Hepatocyte (in vitro differentiated cells): ENCODE results near the gene TMPRSS4. TPM values are rescaled to one million over a fixed set of nuclear protein-coding genes. Genes with fewer than 3 reads are reported as not detected.

ENCODE experiments used
- DNase-seq: peaks from one replicate; pipeline ENCODE4 v3.0.0-alpha.2; 2016; ENCODE audit warnings: low spot score
- H2AFZ ChIP-seq: fragments of 200-600 bp; sonication (generic); 2 replicates; pipeline ENCODE4 v1.6.0; 2016; ENCODE audit warnings: antibody characterized with exemption, mild to moderate bottlenecking
- H3K27ac ChIP-seq: fragments of 200-600 bp; sonication (generic); 2 replicates; pipeline ENCODE4 v1.5.1; 2016; ENCODE audit warnings: mild to moderate bottlenecking
- H3K27me3 ChIP-seq: fragments of 200-600 bp; sonication (generic); 2 replicates; pipeline ENCODE4 v1.6.1; 2016
- H3K36me3 ChIP-seq: fragments of 200-600 bp; sonication (generic); replicated peaks from 2 replicates; pipeline ENCODE4 v1.5.1; 2016; ENCODE audit warnings: low read depth; ENCODE audit not compliant: insufficient read depth
- H3K4me1 ChIP-seq: fragments of 200-600 bp; sonication (generic); 2 replicates; pipeline ENCODE4 v1.5.1; 2016; ENCODE audit warnings: mild to moderate bottlenecking, moderate library complexity; ENCODE audit not compliant: insufficient read depth
- H3K4me2 ChIP-seq: fragments of 200-600 bp; sonication (generic); 2 replicates; pipeline ENCODE4 v1.6.0; 2016
- H3K4me3 ChIP-seq: fragments of 200-600 bp; sonication (generic); 2 replicates; pipeline ENCODE4 v1.5.1; 2016; ENCODE audit warnings: mild to moderate bottlenecking
- H3K79me2 ChIP-seq: fragments of 200-600 bp; sonication (generic); 2 replicates; pipeline ENCODE4 v1.6.0; 2017; ENCODE audit warnings: mild to moderate bottlenecking
- H3K9me2 ChIP-seq: fragments of 200-600 bp; sonication (generic); replicated peaks from 2 replicates; pipeline ENCODE4 v1.6.0; 2017; ENCODE audit warnings: mild to moderate bottlenecking; ENCODE audit not compliant: insufficient read depth
- H3K9me3 ChIP-seq: fragments of 200-600 bp; sonication (generic); 2 replicates; pipeline ENCODE4 v1.5.1; 2016; ENCODE audit warnings: low read depth, mild to moderate bottlenecking
- H4K20me1 ChIP-seq: fragments of 200-600 bp; sonication (generic); 2 replicates; pipeline ENCODE4 v1.6.0; 2016; ENCODE audit warnings: mild to moderate bottlenecking; ENCODE audit not compliant: insufficient read depth, poor library complexity, severe bottlenecking
- EZH2 ChIP-seq: fragments of 200-600 bp; sonication (generic); IDR thresholded peaks from 2 replicates; pipeline ENCODE4 v1.6.1; 2016; ENCODE audit warnings: antibody characterized with exemption, mild to moderate bottlenecking, borderline replicate concordance
- EZH2phosphoT487 ChIP-seq: fragments of 200-600 bp; sonication (generic); IDR thresholded peaks from one replicate; pipeline ENCODE4 v1.6.1; 2018; ENCODE audit warnings: antibody characterized with exemption, mild to moderate bottlenecking, low read depth, moderate library complexity; ENCODE audit not compliant: unreplicated experiment, severe bottlenecking
- WGBS: methylation state at CpG from one replicate; pipeline ENCODE4 v1.1.6; 2016; ENCODE audit warnings: low lambda C conversion rate; ENCODE audit errors: missing lambda C conversion rate; 5-methylcytosine and 5-hydroxymethylcytosine counted together
- polyA plus RNA-seq: library from polyadenylated mRNA; unstranded; fragments of >200 nt; fragmentation: Nextera tagmentation; extraction: Ambion mirVana; gene quantifications from 2 replicates; pipeline ENCODE4 v1.2.1, GENCODE V29; 2016
- total RNA-seq: library from RNA; depleted of rRNA; stranded (reverse); fragments of >200 nt; gene quantifications from 2 replicates; pipeline ENCODE4 v1.2.3, GENCODE V29; 2014
- TF ChIP-seq, protein P1 (sequence below): fragments of 200-600 bp; sonication (generic); IDR thresholded peaks from 2 replicates; pipeline ENCODE4 v1.5.1; 2016; ENCODE audit warnings: antibody characterized with exemption, mild to moderate bottlenecking; ENCODE audit not compliant: poor library complexity

The TMPRSS4 gene
- total and polyA plus RNA-seq, 2 experiments from 2014 or later: 10.9 to 16.2 TPM

- H3K4me1 ChIP-seq: no peaks in the 10 kb centered on the region
- H3K4me2 ChIP-seq: no peak overlapping the region
- H2AFZ ChIP-seq: no peak overlapping the region
- TF ChIP-seq, protein P1, sequence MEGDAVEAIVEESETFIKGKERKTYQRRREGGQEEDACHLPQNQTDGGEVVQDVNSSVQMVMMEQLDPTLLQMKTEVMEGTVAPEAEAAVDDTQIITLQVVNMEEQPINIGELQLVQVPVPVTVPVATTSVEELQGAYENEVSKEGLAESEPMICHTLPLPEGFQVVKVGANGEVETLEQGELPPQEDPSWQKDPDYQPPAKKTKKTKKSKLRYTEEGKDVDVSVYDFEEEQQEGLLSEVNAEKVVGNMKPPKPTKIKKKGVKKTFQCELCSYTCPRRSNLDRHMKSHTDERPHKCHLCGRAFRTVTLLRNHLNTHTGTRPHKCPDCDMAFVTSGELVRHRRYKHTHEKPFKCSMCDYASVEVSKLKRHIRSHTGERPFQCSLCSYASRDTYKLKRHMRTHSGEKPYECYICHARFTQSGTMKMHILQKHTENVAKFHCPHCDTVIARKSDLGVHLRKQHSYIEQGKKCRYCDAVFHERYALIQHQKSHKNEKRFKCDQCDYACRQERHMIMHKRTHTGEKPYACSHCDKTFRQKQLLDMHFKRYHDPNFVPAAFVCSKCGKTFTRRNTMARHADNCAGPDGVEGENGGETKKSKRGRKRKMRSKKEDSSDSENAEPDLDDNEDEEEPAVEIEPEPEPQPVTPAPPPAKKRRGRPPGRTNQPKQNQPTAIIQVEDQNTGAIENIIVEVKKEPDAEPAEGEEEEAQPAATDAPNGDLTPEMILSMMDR: no peak
- TF ChIP-seq EZH2 (no peak), EZH2phosphoT487 (no peak)
- H3K27ac ChIP-seq: no peak overlapping the region
- no peak overlapping the region for H3K4me3 ChIP-seq
- H3K27me3 ChIP-seq: no peaks in the 10 kb centered on the region
- H4K20me1 ChIP-seq: no peaks in the 10 kb centered on the region
- DNase-seq: no peak
- H3K9me3 ChIP-seq: no peaks in the 10 kb centered on the region
- H3K9me2 ChIP-seq: no peaks in the 10 kb centered on the region
- H3K79me2 ChIP-seq: no peaks in the 10 kb centered on the region
- no peaks in the 10 kb centered on the region for H3K36me3 ChIP-seq
- 80% methylated on average over 13 of the region's 13 CpGs for WGBS
Observed at GRCh38 chr11:118052581-118053206, 24.2 kb upstream of the TMPRSS4 start.

- no peak for DNase-seq
- no peak overlapping the region for H3K27ac ChIP-seq
- no peaks in the 10 kb centered on the region for H4K20me1 ChIP-seq
- no peaks in the 10 kb centered on the region for H3K4me1 ChIP-seq
- WGBS: 91% methylated on average over 12 of the region's 12 CpGs
- no peak overlapping the region for H2AFZ ChIP-seq
- no peaks in the 10 kb centered on the region for H3K79me2 ChIP-seq
- no peaks in the 10 kb centered on the region for H3K27me3 ChIP-seq
- H3K4me3 ChIP-seq: no peak overlapping the region
- no peaks in the 10 kb centered on the region for H3K36me3 ChIP-seq
- no peaks in the 10 kb centered on the region for H3K9me3 ChIP-seq
- H3K9me2 ChIP-seq: no peaks in the 10 kb centered on the region
- H3K4me2 ChIP-seq: no peak overlapping the region
- TF ChIP-seq EZH2phosphoT487 (no peak), EZH2 (no peak)
- TF ChIP-seq, protein P1: no peak
Observed at GRCh38 chr11:118054712-118055640, 21.9 kb upstream of the TMPRSS4 start.

DNA sequence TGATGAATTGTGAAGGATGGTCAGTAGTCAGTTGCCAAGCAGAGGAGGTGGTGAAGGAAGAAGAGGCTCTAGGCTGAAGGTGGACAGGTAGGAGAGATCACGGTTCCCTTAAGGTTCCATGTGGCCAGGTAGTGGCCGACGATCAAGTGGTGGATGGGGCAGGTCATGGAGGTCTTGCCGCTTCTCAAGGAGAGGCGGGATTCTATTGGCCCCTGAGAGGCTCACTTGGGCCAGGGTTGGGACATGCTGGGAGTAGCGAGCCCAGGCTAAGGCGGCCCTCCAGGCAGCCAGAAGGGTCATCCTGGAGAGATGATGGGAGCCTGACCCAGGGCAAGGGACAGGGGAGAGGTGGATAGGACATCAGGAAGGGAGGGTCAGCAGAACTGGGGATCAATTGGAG is 20.9 kb upstream of the TMPRSS4 start:
- no peaks in the 10 kb centered on the region for H3K9me3 ChIP-seq
- H2AFZ ChIP-seq: no peak overlapping the region
- no peak overlapping the region for H3K4me3 ChIP-seq
- WGBS: 94% methylated on average over 7 of the region's 7 CpGs
- H3K36me3 ChIP-seq: no peaks in the 10 kb centered on the region
- H3K27ac ChIP-seq: no peak overlapping the region
- TF ChIP-seq EZH2: no peak
- no peak for TF ChIP-seq EZH2phosphoT487
- TF ChIP-seq, protein P1: no peak
- no peaks in the 10 kb centered on the region for H3K79me2 ChIP-seq
- H3K4me1 ChIP-seq: no peaks in the 10 kb centered on the region
- DNase-seq: no peak
- no peaks in the 10 kb centered on the region for H4K20me1 ChIP-seq
- no peak overlapping the region for H3K4me2 ChIP-seq
- no peaks in the 10 kb centered on the region for H3K27me3 ChIP-seq
- no peaks in the 10 kb centered on the region for H3K9me2 ChIP-seq
